Measurements from ENCODE around the gene SETD7. TPM values are rescaled to one million over a fixed set of nuclear protein-coding genes. Genes with fewer than 3 reads are reported as not detected.

Gene SETD7
- 36.4 and 39.9 TPM in 2 replicates for total RNA-seq
- polyA plus RNA-seq = 11.7 and 18.8 TPM in 2 replicates
- polyA plus RNA-seq (2011; cell fraction: cytosol; rRNA removed) = 13.2 and 14.9 TPM in 2 replicates
- 14.8 and 15.7 TPM in 2 replicates for polyA plus RNA-seq (2011; cell fraction: nucleus; rRNA removed)
- polyA plus RNA-seq (2012) = 30.1 and 38.2 TPM in 2 replicates
- polyA minus RNA-seq = 48.9 and 51.7 TPM in 2 replicates
- polyA minus RNA-seq (2011; cell fraction: cytosol; rRNA and poly(A)+ RNA removed) = 25.0 TPM
- 19.5 and 23.6 TPM in 2 replicates for polyA minus RNA-seq (2011; cell fraction: nucleus; rRNA and poly(A)+ RNA removed)
- Bru-seq, nascent RNA = percentile 74 among the genes with signal in this experiment
- BruChase-seq, experiment 1, labeled RNA remaining after a 6-hour chase = percentile 88 among the genes with signal in this experiment
- percentile 72 among the genes with signal in this experiment for BruChase-seq, experiment 2, labeled RNA remaining after a 2-hour chase
- long read RNA-seq, full-length matches to known transcripts = 18 of 33 reads
- long read RNA-seq, partial matches to known transcripts = 11 of 33 reads
- long read RNA-seq, other reads (novel, unspliced or antisense) = 4 of 33 reads

DNA sequence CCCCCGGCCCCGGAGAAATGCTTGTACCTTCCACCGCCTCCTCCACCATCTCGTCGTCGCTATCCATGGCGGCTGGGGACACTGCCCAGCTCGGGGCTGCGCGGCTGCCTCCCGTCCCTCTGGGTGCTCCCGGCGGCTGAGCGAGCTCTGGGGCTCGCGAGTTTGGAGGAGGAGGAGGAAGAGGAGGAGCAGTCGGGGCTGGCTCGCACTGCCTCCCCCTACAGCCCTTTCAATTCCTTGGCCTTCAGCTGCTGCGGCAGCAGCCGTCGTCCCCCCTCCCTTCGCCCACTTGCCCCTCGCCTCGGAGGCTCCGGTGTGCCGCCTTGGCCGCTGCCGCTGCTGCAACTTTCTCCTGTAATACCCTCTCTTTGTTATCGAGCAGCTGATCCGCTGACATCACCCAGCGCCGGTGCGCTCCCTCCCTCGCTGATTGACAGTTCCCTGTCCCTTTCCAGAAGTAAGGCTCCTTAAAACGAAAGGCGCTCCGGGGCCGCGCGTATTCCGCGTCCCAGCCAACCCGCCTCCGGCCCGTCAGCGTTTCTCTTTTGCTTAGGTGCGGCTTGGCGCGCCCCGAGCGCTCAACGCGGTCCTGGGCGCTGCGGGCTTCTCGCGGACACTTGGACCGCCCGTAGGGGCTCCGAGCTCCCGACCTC is at the start of gene SETD7:
SETD7 (minus strand) TSS at position 149 of the 653 bp plus-strand sequence; CDS start at position 67, 82 bp downstream.
- intact Hi-C loops (cut with micrococcal nuclease) = loop anchor here (1.0 to 2.0 kb wide), 4 partner anchors 95 to 379 kb away; partner anchors contain the start of genes ELF2 and NAA15
- H3K9me3 ChIP-seq (replicated peaks; ENCODE audit: control insufficient read depth, insufficient read depth, low read length) = no peaks in the 10 kb centered on the region
- peak within 1 kb of the TSS; percentile 81 for H2AFZ ChIP-seq (ENCODE audit: low read depth, low read length)
- H3K79me2 ChIP-seq (ENCODE audit: control insufficient read depth, insufficient read depth, low read length) = peaks cover 34% of the 10 kb centered on the region
- no peak for TF ChIP-seq MYC (IDR thresholded peaks at IDR 0.05; ENCODE audit: low read depth, low read length)
- TF ChIP-seq POLR2A (IDR thresholded peaks at IDR 0.05; ENCODE audit: low read depth, low read length) = peak; percentile 89
- TF ChIP-seq, protein P1, sequence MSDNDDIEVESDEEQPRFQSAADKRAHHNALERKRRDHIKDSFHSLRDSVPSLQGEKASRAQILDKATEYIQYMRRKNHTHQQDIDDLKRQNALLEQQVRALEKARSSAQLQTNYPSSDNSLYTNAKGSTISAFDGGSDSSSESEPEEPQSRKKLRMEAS (IDR thresholded peaks at IDR 0.05; ENCODE audit: insufficient read depth, insufficient read length) = no peak
- no peak for TF ChIP-seq GATA2 (IDR thresholded peaks at IDR 0.05; ENCODE audit: insufficient read depth, insufficient read length, low read depth, low read length)
- no peak for TF ChIP-seq FOS (IDR thresholded peaks at IDR 0.05; ENCODE audit: borderline replicate concordance, insufficient read depth, low read length)
- no peak for TF ChIP-seq EZH2 (IDR thresholded peaks at IDR 0.05; ENCODE audit: borderline replicate concordance, low read depth, low read length, severe bottlenecking)
- TF ChIP-seq, protein P2, sequence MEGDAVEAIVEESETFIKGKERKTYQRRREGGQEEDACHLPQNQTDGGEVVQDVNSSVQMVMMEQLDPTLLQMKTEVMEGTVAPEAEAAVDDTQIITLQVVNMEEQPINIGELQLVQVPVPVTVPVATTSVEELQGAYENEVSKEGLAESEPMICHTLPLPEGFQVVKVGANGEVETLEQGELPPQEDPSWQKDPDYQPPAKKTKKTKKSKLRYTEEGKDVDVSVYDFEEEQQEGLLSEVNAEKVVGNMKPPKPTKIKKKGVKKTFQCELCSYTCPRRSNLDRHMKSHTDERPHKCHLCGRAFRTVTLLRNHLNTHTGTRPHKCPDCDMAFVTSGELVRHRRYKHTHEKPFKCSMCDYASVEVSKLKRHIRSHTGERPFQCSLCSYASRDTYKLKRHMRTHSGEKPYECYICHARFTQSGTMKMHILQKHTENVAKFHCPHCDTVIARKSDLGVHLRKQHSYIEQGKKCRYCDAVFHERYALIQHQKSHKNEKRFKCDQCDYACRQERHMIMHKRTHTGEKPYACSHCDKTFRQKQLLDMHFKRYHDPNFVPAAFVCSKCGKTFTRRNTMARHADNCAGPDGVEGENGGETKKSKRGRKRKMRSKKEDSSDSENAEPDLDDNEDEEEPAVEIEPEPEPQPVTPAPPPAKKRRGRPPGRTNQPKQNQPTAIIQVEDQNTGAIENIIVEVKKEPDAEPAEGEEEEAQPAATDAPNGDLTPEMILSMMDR (IDR thresholded peaks at IDR 0.05; ENCODE audit: extremely low read depth in 1 of 2, insufficient read depth in 1 of 2, low read depth in 1 of 2, low read length in 2 of 2) = peak in 1 of 2 donors; percentile 2
- TF ChIP-seq POLR2AphosphoS5 (IDR thresholded peaks at IDR 0.05; ENCODE audit: insufficient read depth, low read depth, low read length) = peak; percentile 66
- TF ChIP-seq JUN (IDR thresholded peaks at IDR 0.05; ENCODE audit: borderline replicate concordance, insufficient read depth, insufficient read length, low read depth) = no peak
- no peaks in the 10 kb centered on the region for H3K9me1 ChIP-seq (replicated peaks; ENCODE audit: control insufficient read depth, extremely low read depth, insufficient read depth, low read length)
- peaks cover 24% of the 10 kb centered on the region for H3K4me1 ChIP-seq (ENCODE audit: control insufficient read depth, extremely low read depth, insufficient read depth, low read length)
- no peaks in the 10 kb centered on the region for H3K36me3 ChIP-seq (ENCODE audit: control insufficient read depth in 2 of 2, extremely low read depth in 1 of 2, insufficient read depth in 2 of 2, low read length in 2 of 2)
- BruUV-seq (replicated peaks) = TSS peak; percentile 40
- peak; percentile 87 for DNase-seq (ENCODE audit: low read depth, low spot score)
- POLR2A ChIA-PET = no interaction called here
- H3K4me2 ChIP-seq (ENCODE audit: insufficient read depth, low read length) = peak within 1 kb of the TSS; percentile 95
- peak; percentile 62 for FAIRE-seq
- peak within 1 kb of the TSS; percentile 96 for H3K9ac ChIP-seq (replicated peaks; ENCODE audit: extremely low read depth, insufficient read depth, low read length)
- CTCF ChIA-PET = interaction anchor here (0.9 to 1.6 kb wide), 9 partner anchors 12 to 137 kb away, joined by 3 to 5 read pairs (median 4); no protein-coding TSS in a partner anchor
- H3K4me3 ChIP-seq (replicated peaks in 1 of 3; ENCODE audit: insufficient read depth in 1 of 3, low read depth in 1 of 3, low read length in 3 of 3) = peak within 1 kb of the TSS; percentile 65 to 91 (median 89)
- peaks cover 15 to 23% of the 10 kb centered on the region in 2 experiments for H3K27me3 ChIP-seq (ENCODE audit: control insufficient read depth in 2 of 2, insufficient read depth in 2 of 2, low read length in 2 of 2)
- dilution Hi-C loops (cut with MboI; ENCODE audit: extremely low pct_ligation_motif_present, low sequenced_read_pairs) = no loop called here
- H3K27ac ChIP-seq (ENCODE audit: insufficient read depth, low read depth, low read length) = peak within 1 kb of the TSS; percentile 77
- H4K20me1 ChIP-seq (replicated peaks; ENCODE audit: control insufficient read depth, extremely low read depth, insufficient read depth, low read length) = no peaks in the 10 kb centered on the region

Data from endothelial cell of umbilical vein (primary cell).